B cell (primary cell): Measurements from ENCODE around the gene BICRAL. TPM values are rescaled to one million over a fixed set of nuclear protein-coding genes. Genes with fewer than 3 reads are reported as not detected.

ENCODE experiments used
- ATAC-seq: fragments of 200-7000 bp; cut with Tn5 transposase; one replicate; pipeline ENCODE4 v1.10.0; 2021; ENCODE audit warnings: low read depth, mild to moderate bottlenecking, moderate number of reproducible peaks, moderate library complexity
- CTCF ChIA-PET: fragments of 350-600 bp; sonication (Branson Sonifier 250); formaldehyde crosslinking; loops from one replicate; lab custom pipeline; 2021; ENCODE audit warnings: antibody characterized with exemption, inconsistent platforms; lab: Charles Lee
- POLR2A ChIA-PET: fragments of 350-600 bp; sonication (Branson Sonifier 250); formaldehyde crosslinking; loops from one replicate; lab custom pipeline; 2021; ENCODE audit warnings: antibody characterized with exemption; lab: Charles Lee
- DNase-seq: peaks from one replicate; pipeline ENCODE4 v3.0.0; 2013
- H2AFZ ChIP-seq: 2 replicates; pipeline ENCODE4 v1.6.1; 2012; ENCODE audit warnings: mild to moderate bottlenecking, low read depth, low read length; ENCODE audit not compliant: insufficient read depth, poor library complexity, severe bottlenecking
- H3K27ac ChIP-seq, 2 donors: 1 replicate in 1 of 2; 2 replicates in 1 of 2; pipeline ENCODE4 v1.5.1; 2012 to 2013; ENCODE audit warnings: low read length in 2 of 2, mild to moderate bottlenecking in 2 of 2, moderate library complexity in 1 of 2
- H3K27me3 ChIP-seq, 4 experiments: fragments of 200-600 bp in 1 of 4; sonication (generic) in 1 of 4; replicated peaks in 1 of 4; 1 replicate in 2 of 4; 2 replicates in 2 of 4; pipeline versions ENCODE4 v1.6.1 to v1.7.0; 2013 to 2016; ENCODE audit warnings: low read length in 3 of 4, mild to moderate bottlenecking in 2 of 4, mixed read lengths in 1 of 4, moderate library complexity in 1 of 4; ENCODE audit not compliant: insufficient read depth in 4 of 4, control insufficient read depth in 3 of 4; ENCODE audit errors: control extremely low read depth in 1 of 4
- H3K36me3 ChIP-seq, 2 experiments: replicated peaks in 1 of 2; 1 replicate in 1 of 2; 2 replicates in 1 of 2; pipeline versions ENCODE4 v1.6.1 to v1.7.1; 2013; ENCODE audit warnings: low read length in 1 of 2; ENCODE audit not compliant: insufficient read depth in 2 of 2, control insufficient read depth in 1 of 2; ENCODE audit errors: control extremely low read depth in 1 of 2, extremely low read depth in 1 of 2
- H3K4me1 ChIP-seq, 2 donors: fragments of 200-600 bp in 1 of 2; sonication (generic) in 1 of 2; 1 replicate in 1 of 2; 2 replicates in 1 of 2; pipeline versions ENCODE4 v1.5.1 to v1.6.1; 2013 to 2017; ENCODE audit warnings: low read length in 2 of 2; ENCODE audit not compliant: control insufficient read depth in 2 of 2, insufficient read depth in 2 of 2
- H3K4me2 ChIP-seq: replicated peaks from 2 replicates; pipeline ENCODE3; 2012; ENCODE audit warnings: mild to moderate bottlenecking, low read depth, low read length; ENCODE audit not compliant: poor library complexity, severe bottlenecking
- H3K4me3 ChIP-seq, 5 experiments: fragments of 200-600 bp in 1 of 5; sonication (generic) in 1 of 5; 1 replicate in 3 of 5; 2 replicates in 2 of 5; pipeline versions ENCODE4 v1.5.1 to v1.7.0; 2011 to 2016; ENCODE audit warnings: low read length in 4 of 5, mild to moderate bottlenecking in 4 of 5, low read depth in 2 of 5, control low read depth in 1 of 5, moderate library complexity in 1 of 5; ENCODE audit not compliant: insufficient read depth in 1 of 5; ENCODE audit errors: control extremely low read depth in 1 of 5, extremely low read depth in 1 of 5
- H3K79me2 ChIP-seq: fragments of 200-600 bp; sonication (generic); one replicate; pipeline ENCODE4 v1.6.0; 2016; ENCODE audit warnings: low read length; ENCODE audit not compliant: control insufficient read depth, insufficient read depth
- H3K9ac ChIP-seq: fragments of 200-600 bp; sonication (generic); 2 replicates; pipeline ENCODE4 v1.6.1; 2017; ENCODE audit warnings: mild to moderate bottlenecking, low read length, moderate library complexity
- H3K9me3 ChIP-seq, 3 donors: one replicate each; pipeline versions ENCODE4 v1.6.1 to v1.7.1; 2013; ENCODE audit warnings: low read length in 2 of 3; ENCODE audit not compliant: control insufficient read depth in 2 of 3, insufficient read depth in 1 of 3; ENCODE audit errors: control extremely low read depth in 1 of 3
- H4K20me1 ChIP-seq: 2 replicates; pipeline ENCODE4 v1.6.0; 2012; ENCODE audit warnings: mild to moderate bottlenecking, low read length; ENCODE audit not compliant: insufficient read depth, control insufficient read depth, poor library complexity, severe bottlenecking
- H3K27ac Mint-ChIP-seq: one replicate; pipeline ENCODE4 v1.8.0; 2021; ENCODE audit warnings: mixed read lengths
- H3K27me3 Mint-ChIP-seq: one replicate; pipeline ENCODE4 v1.8.0; 2021; ENCODE audit warnings: mixed read lengths
- H3K4me1 Mint-ChIP-seq: one replicate; pipeline ENCODE4 v1.8.0; 2021; ENCODE audit warnings: mixed read lengths
- H3K4me3 Mint-ChIP-seq: one replicate; pipeline ENCODE4 v1.8.0; 2021; ENCODE audit warnings: mixed read lengths
- H3K9me3 Mint-ChIP-seq: one replicate; pipeline ENCODE4 v1.8.0; 2022; ENCODE audit warnings: mixed read lengths; ENCODE audit not compliant: insufficient read depth
- CTCF ChIP-seq: fragments of 200-600 bp; IDR thresholded peaks from one replicate; pipeline ENCODE4 v1.8.0; 2022; ENCODE audit warnings: antibody characterized with exemption, mild to moderate bottlenecking
- EZH2 ChIP-seq: IDR thresholded peaks from 2 replicates; pipeline ENCODE4 v1.6.1; 2012; ENCODE audit warnings: borderline replicate concordance, low read depth, mild to moderate bottlenecking, moderate library complexity, low read length; ENCODE audit not compliant: insufficient read depth, poor library complexity, severe bottlenecking
- WGBS: methylation state at CpG from one replicate; pipeline ENCODE4 v1.1.5; 2013; ENCODE audit warnings: missing lambda C conversion rate; ENCODE audit not compliant: insufficient coverage; 5-methylcytosine and 5-hydroxymethylcytosine counted together
- intact Hi-C: fragments of 100-400 bp; cut with micrococcal nuclease; formaldehyde crosslinking; loops from one replicate; pipeline ENCODE4 v1.10.0; 2022
- polyA plus RNA-seq: library from polyadenylated mRNA; depleted of rRNA; stranded (reverse); fragments of >200 nt; gene quantifications from 2 replicates; pipeline ENCODE4 v1.2.3, GENCODE V29; 2012
- total RNA-seq, 2 donors: library from RNA; stranded (reverse); fragments of 120-200 nt in 1 of 2; gene quantifications; 1 replicate in 1 of 2; 2 replicates in 1 of 2; pipeline versions ENCODE4 v1.2.3 to v1.2.4, GENCODE V29; 2013 to 2022

Gene BICRAL
- total and polyA plus RNA-seq, 2 donors (not counting 1 experiment from before 2014, with no cell fraction given) = 17.5 to 34.1 TPM

- H4K20me1 ChIP-seq = no peaks in the 10 kb centered on the region
- Mint-ChIP-seq H3K27ac (peak overlapping the region; percentile 91), H3K4me3 (peak overlapping the region; percentile 62), H3K9me3 (peaks cover 2% of the 10 kb centered on the region), H3K27me3 (no peaks in the 10 kb centered on the region), H3K4me1 (peaks cover 67% of the 10 kb centered on the region)
- peak; percentile 49 for DNase-seq
- peaks cover 36% of the 10 kb centered on the region for H3K79me2 ChIP-seq
- no CpG with 5 or more reads among the region's 2 CpGs for WGBS
- no peaks in the 10 kb centered on the region for H3K36me3 ChIP-seq
- ChIA-PET POLR2A (interaction anchor here (3.3 kb wide), 1 partner anchor 30 kb away, joined by 61 read pairs; the partner anchor contains the start of gene TBCC), CTCF (no interaction called here)
- H3K4me2 ChIP-seq = peak overlapping the region; percentile 34
- H3K9me3 ChIP-seq = no peaks in the 10 kb centered on the region
- no peak overlapping the region for H2AFZ ChIP-seq
- intact Hi-C loops = loop anchor here (5.0 kb wide), 1 partner anchor 40 kb away; no protein-coding TSS in a partner anchor
- no peak for ATAC-seq
- H3K4me1 ChIP-seq = peaks cover 60 to 67% of the 10 kb centered on the region in 2 donors
- no peak for TF ChIP-seq CTCF
- no peak for TF ChIP-seq EZH2
- H3K9ac ChIP-seq = peak overlapping the region; percentile 1
- no peaks in the 10 kb centered on the region for H3K27me3 ChIP-seq
- no peak overlapping the region for H3K4me3 ChIP-seq
- peak overlapping the region; percentile 16 to 32 for H3K27ac ChIP-seq
Observed at GRCh38 chr6:42777126-42777822, 4.6 kb upstream of the BICRAL start.

- Mint-ChIP-seq H3K27ac (peak overlapping the region; percentile 84), H3K9me3 (peaks cover 2% of the 10 kb centered on the region), H3K27me3 (no peaks in the 10 kb centered on the region), H3K4me1 (peaks cover 62% of the 10 kb centered on the region), H3K4me3 (no peak overlapping the region)
- 91% methylated on average over 1 of the region's 2 CpGs for WGBS
- TF ChIP-seq CTCF (no peak), EZH2 (no peak)
- CTCF ChIA-PET = no interaction called here
- Histone ChIP-seq H4K20me1 (no peaks in the 10 kb centered on the region), H3K9me3 (no peaks in the 10 kb centered on the region), H3K79me2 (peaks cover 36% of the 10 kb centered on the region), H3K4me2 (no peak overlapping the region), H3K9ac (no peak overlapping the region), H3K4me1 (peaks cover 57 to 62% of the 10 kb centered on the region in 2 donors), H3K27ac (peak overlapping the region in 1 of 2 donors; percentile 32), H3K36me3 (no peaks in the 10 kb centered on the region), H3K4me3 (no peak overlapping the region), H2AFZ (no peak overlapping the region), H3K27me3 (no peaks in the 10 kb centered on the region)
- DNase-seq (no peak), ATAC-seq (no peak)
- intact Hi-C loops = loop anchor here (5.0 kb wide), 1 partner anchor 39 kb away; no protein-coding TSS in a partner anchor
- POLR2A ChIA-PET = interaction anchor here (3.3 kb wide), 1 partner anchor 31 kb away, joined by 61 read pairs; the partner anchor contains the start of gene TBCC
Observed at GRCh38 chr6:42778122-42778521, 3.7 kb upstream of the BICRAL start.
